Uterus (tissue), 2 donors: ENCODE measurements around the gene TIA1.
"Not testable (repeated sequence)": the region's sequence is repeated elsewhere in the genome, so short reads cannot be mapped to it uniquely, and the experiment has no call there.

Source experiments
- CTCF ChIP-seq, 4 experiments: fragments of 200-600 bp in 2 of 4; fragments of 450-650 bp in 2 of 4; sonication (generic) in 2 of 4; IDR thresholded peaks; one replicate each; pipeline ENCODE4 v1.5.1; 2016 to 2019; ENCODE audit warnings: antibody characterized with exemption in 4 of 4, mild to moderate bottlenecking in 2 of 4, moderate library complexity in 1 of 4
- POLR2A ChIP-seq, 2 donors: fragments of 450-650 bp; IDR thresholded peaks; one replicate each; pipeline ENCODE4 v1.6.1; 2016; ENCODE audit warnings: antibody characterized with exemption in 2 of 2, mild to moderate bottlenecking in 1 of 2, moderate library complexity in 1 of 2

GRCh38 chr2:70266925-70267324 lies 18.5 kb upstream of the TIA1 start:
- not testable (repeated sequence) for TF ChIP-seq CTCF, POLR2A (IDR thresholded peaks at IDR 0.05)
